Glomerular endothelial cell (primary cell): Measurements from ENCODE around the gene SBK2. TPM values are rescaled to one million over a fixed set of nuclear protein-coding genes. Genes with fewer than 3 reads are reported as not detected.

Experiments used
- DNase-seq: peaks from one replicate; pipeline ENCODE4 v3.0.0-alpha.2; 2011; ENCODE audit warnings: low read depth, low spot score; ENCODE audit errors: extremely low read depth
- total RNA-seq: library from RNA; depleted of rRNA; stranded (reverse); fragments of >200 nt; gene quantifications from 2 replicates; pipeline ENCODE4 v1.2.3, GENCODE V29; 2015

The SBK2 gene
- total RNA-seq, 1 donor from 2014 or later = not detected

GRCh38 chr19:55487924-55488687 is 48.8 kb downstream of the SBK2 start, which contains the start of gene SSC5D:
Gene SSC5D, plus strand, starts transcription at chr19:55488436. Its CDS starts 154 bp downstream, at chr19:55488590.
- DNase-seq = no peak

- no peak for DNase-seq
These were observed 49.7 kb downstream of the SBK2 start for GRCh38 chr19:55486971-55487923.

- DNase-seq = no peak
These were observed 50.6 kb downstream of the SBK2 start for GRCh38 chr19:55486043-55486970.

- no peak for DNase-seq
These were observed 51.4 kb downstream of the SBK2 start for GRCh38 chr19:55485439-55486011.

- no peak for DNase-seq
These were observed 52.1 kb downstream of the SBK2 start, which contains the start of gene NAT14 for GRCh38 chr19:55484593-55485438. Gene NAT14, plus strand, starts transcription at chr19:55485188. Its CDS starts 521 bp downstream, at chr19:55485709.

- DNase-seq = no peak
These were observed 53.0 kb downstream of the SBK2 start for GRCh38 chr19:55483706-55484592.

- DNase-seq = no peak
These were observed 53.8 kb downstream of the SBK2 start for GRCh38 chr19:55482967-55483705.

GRCh38 chr19:55482156-55482961 is 54.6 kb downstream of the SBK2 start:
- DNase-seq = no peak

- no peak for DNase-seq
These were observed 55.2 kb downstream of the SBK2 start for GRCh38 chr19:55481794-55482155.

- no peak for DNase-seq
These were observed 55.7 kb downstream of the SBK2 start for GRCh38 chr19:55481148-55481793.

- no peak for DNase-seq
These were observed 57.3 kb downstream of the SBK2 start for GRCh38 chr19:55479451-55480230.

GRCh38 chr19:55479045-55479444 is 57.9 kb downstream of the SBK2 start:
- DNase-seq = no peak
